GM12878 (cell line): Measurements from ENCODE around the gene ELFN2. TPM values are rescaled to one million over a fixed set of nuclear protein-coding genes. Genes with fewer than 3 reads are reported as not detected.

Source experiments
- ATAC-seq: fragments of 200-7000 bp; cut with Tn5 transposase; 3 replicates; pipeline ENCODE4 v1.9.1; 2020; ENCODE audit warnings: mild to moderate bottlenecking, moderate library complexity
- BruUV-seq: library from RNA; stranded (reverse); fragments of 400-500 nt; replicated peaks from 2 replicates; lab custom pipeline; 2021; lab: Mats Ljungman, UMichigan
- CTCF ChIA-PET: fragments of 300-600 bp; sonication (Branson Sonifier 250); formaldehyde crosslinking; extraction: SDS; loops from one replicate; lab custom pipeline; 2021; ENCODE audit warnings: inconsistent platforms; lab: Yijun Ruan, JAX
- POLR2A ChIA-PET: fragments of 350-600 bp; formaldehyde crosslinking; extraction: SDS; loops from one replicate; lab custom pipeline; 2021; ENCODE audit warnings: inconsistent platforms; lab: Charles Lee
- RAD21 ChIA-PET: fragments of 300-600 bp; sonication (Branson Sonifier 250); formaldehyde crosslinking; loops from one replicate; lab custom pipeline; 2023; ENCODE audit warnings: antibody characterized with exemption; ENCODE audit not compliant: unreplicated experiment; lab: Charles Lee
- SMC1A ChIA-PET: fragments of 300-600 bp; sonication (Branson Sonifier 250); formaldehyde crosslinking; loops from one replicate; lab custom pipeline; 2023; ENCODE audit not compliant: unreplicated experiment, uncharacterized antibody; lab: Charles Lee
- DNase-seq: peaks from one replicate; pipeline ENCODE4 v3.0.0-alpha.2; 2011; ENCODE audit warnings: low read depth, low spot score
- FAIRE-seq: peaks from 3 replicates; lab custom pipeline; 2011; peaks lifted over from hg19 to GRCh38; lab: Jason Lieb, UNC
- H2AFZ ChIP-seq: 2 replicates; pipeline ENCODE4 v1.6.0; 2011; ENCODE audit warnings: low read depth, low read length, control low read depth; ENCODE audit not compliant: control insufficient read depth
- H3K27ac ChIP-seq: 2 replicates; pipeline ENCODE4 v1.5.1; 2011; ENCODE audit warnings: control low read depth; ENCODE audit not compliant: control insufficient read depth, insufficient read depth
- H3K27me3 ChIP-seq, 2 experiments: replicated peaks in 1 of 2; 2 replicates each; pipeline versions ENCODE4 v1.6.0 to v1.6.1; 2011; ENCODE audit warnings: low read length in 1 of 2; ENCODE audit not compliant: control insufficient read depth in 2 of 2, insufficient read depth in 2 of 2
- H3K36me3 ChIP-seq, 2 experiments: 2 replicates each; pipeline ENCODE4 v1.5.1; 2011; ENCODE audit warnings: low read length in 1 of 2; ENCODE audit not compliant: control insufficient read depth in 2 of 2, insufficient read depth in 2 of 2
- H3K4me1 ChIP-seq: 2 replicates; pipeline ENCODE4 v1.6.1; 2011; ENCODE audit warnings: mild to moderate bottlenecking, low read length, moderate library complexity, mixed read lengths; ENCODE audit not compliant: control insufficient read depth, insufficient read depth
- H3K4me2 ChIP-seq: 2 replicates; pipeline ENCODE4 v1.6.0; 2011; ENCODE audit warnings: control low read depth; ENCODE audit not compliant: control insufficient read depth, insufficient read depth
- H3K4me3 ChIP-seq: fragments of 200-600 bp; sonication (generic); 2 replicates; pipeline ENCODE4 v1.5.1; 2016
- H3K79me2 ChIP-seq: 2 replicates; pipeline ENCODE4 v1.6.0; 2011; ENCODE audit warnings: low read length; ENCODE audit not compliant: control insufficient read depth, insufficient read depth
- H3K9ac ChIP-seq: 2 replicates; pipeline ENCODE4 v1.8.0; 2011; ENCODE audit warnings: low read length, control low read depth, mixed read lengths; ENCODE audit not compliant: control insufficient read depth, insufficient read depth
- H3K9me3 ChIP-seq: replicated peaks from 3 replicates; pipeline ENCODE4 v1.5.1; 2011; ENCODE audit warnings: mild to moderate bottlenecking, low read length; ENCODE audit not compliant: control insufficient read depth, insufficient read depth
- H4K20me1 ChIP-seq: 2 replicates; pipeline ENCODE4 v1.6.0; 2011; ENCODE audit not compliant: control insufficient read depth, insufficient read depth
- BCL11A ChIP-seq: IDR thresholded peaks from 2 replicates; pipeline ENCODE4 v1.6.1; 2011; ENCODE audit warnings: low read depth, low read length
- CBX3 ChIP-seq: fragments of 200-600 bp; sonication (generic); IDR thresholded peaks from 2 replicates; pipeline ENCODE4 v1.6.1; 2016; ENCODE audit warnings: low read depth, borderline replicate concordance
- CBX5 ChIP-seq: sonication (generic); IDR thresholded peaks from 2 replicates; pipeline ENCODE4 v1.6.1; 2016; ENCODE audit warnings: low read depth, moderate library complexity, mild to moderate bottlenecking, inconsistent platforms
- GATAD2B ChIP-seq: fragments of 450-650 bp; conservative IDR thresholded peaks from 2 replicates; pipeline ENCODE4 v1.6.1; 2017; ENCODE audit warnings: low read depth, mild to moderate bottlenecking, moderate library complexity
- KDM1A ChIP-seq: fragments of 200-600 bp; sonication (generic); IDR thresholded peaks from 2 replicates; pipeline ENCODE4 v1.6.1; 2016; ENCODE audit warnings: borderline replicate concordance
- NR2C1 ChIP-seq: fragments of 450-650 bp; IDR thresholded peaks from 2 replicates; pipeline ENCODE4 v1.6.1; 2017; ENCODE audit warnings: antibody characterized with exemption, mild to moderate bottlenecking, moderate library complexity
- PKNOX1 ChIP-seq: fragments of 450-650 bp; IDR thresholded peaks from 2 replicates; pipeline ENCODE4 v1.6.1; 2016; ENCODE audit warnings: mild to moderate bottlenecking
- RAD51 ChIP-seq: fragments of 450-650 bp; IDR thresholded peaks from 2 replicates; pipeline ENCODE4 v1.6.1; 2016; ENCODE audit warnings: moderate library complexity, mild to moderate bottlenecking, inconsistent platforms
- SIN3A ChIP-seq: IDR thresholded peaks from 2 replicates; pipeline ENCODE4 v1.6.1; 2012; ENCODE audit warnings: low read depth, low read length, improper control_type of control experiment
- SMAD5 ChIP-seq: IDR thresholded peaks from 2 replicates; pipeline ENCODE4 v1.6.1; 2016; ENCODE audit warnings: antibody characterized with exemption, low read depth
- SREBF1 ChIP-seq: IDR thresholded peaks from 2 replicates; pipeline ENCODE4 v1.6.1; 2012; ENCODE audit warnings: mild to moderate bottlenecking, low read length
- SREBF2 ChIP-seq: IDR thresholded peaks from 2 replicates; pipeline ENCODE4 v1.6.1; 2012; ENCODE audit warnings: mild to moderate bottlenecking, low read length
- ZNF217 ChIP-seq: fragments of 450-650 bp; IDR thresholded peaks from 2 replicates; pipeline ENCODE4 v1.6.1; 2017; ENCODE audit warnings: antibody characterized with exemption, mild to moderate bottlenecking
- WGBS: methylation state at CpG from one replicate; pipeline ENCODE4 v1.1.6; 2016; ENCODE audit warnings: low lambda C conversion rate; ENCODE audit not compliant: insufficient replicate concordance, insufficient coverage; ENCODE audit errors: missing lambda C conversion rate; 5-methylcytosine and 5-hydroxymethylcytosine counted together
- in situ Hi-C: fragments of 300-500 bp; cut with MboI; formaldehyde crosslinking; loops from 9 replicates; pipeline ENCODE4 v1.14.3; 2018; ENCODE audit warnings: mixed read lengths
- intact Hi-C: fragments of 100-400 bp; cut with micrococcal nuclease; formaldehyde crosslinking; loops from one replicate; pipeline ENCODE4 v1.14.2; 2022; ENCODE audit not compliant: unreplicated experiment
- polyA plus RNA-seq, 11 experiments: library from polyadenylated mRNA; depleted of rRNA in 4 of 11; unstranded in 6 of 11; stranded (reverse) in 5 of 11; fragments of >200 nt; fragmentation: Nextera tagmentation in 4 of 11; fragmentation: Illumina TruSeq in 1 of 11; extraction: Ambion mirVana in 4 of 11; extraction: Trizol in 1 of 11; gene quantifications; 1 replicate in 1 of 11; 2 replicates in 10 of 11; pipeline versions ENCODE4 v1.2.1 to v1.2.3, GENCODE V29; 2011 to 2016; ENCODE audit warnings: inconsistent platforms in 2 of 11, missing spikeins in 2 of 11, low read depth in 1 of 11
- total RNA-seq, 4 experiments: library from RNA; depleted of rRNA in 3 of 4; stranded (reverse); fragments of >200 nt in 3 of 4; fragmentation: Illumina TruSeq in 1 of 4; extraction: Trizol in 1 of 4; gene quantifications; 2 replicates each; pipeline versions ENCODE4 v1.2.1 to v1.2.3, GENCODE V29; 2013 to 2021
- TF ChIP-seq, protein P1 (sequence below): fragments of 450-650 bp; IDR thresholded peaks from 2 replicates; pipeline ENCODE4 v1.6.1; 2017; ENCODE audit warnings: mild to moderate bottlenecking, moderate library complexity
- TF ChIP-seq, protein P2 (sequence below): IDR thresholded peaks from 2 replicates; pipeline ENCODE4 v1.6.1; 2011; ENCODE audit warnings: low read depth, low read length, improper control_type of control experiment, borderline replicate concordance

Gene ELFN2
- total and polyA plus RNA-seq, 10 of the 15 experiments (the other 5 are each of a cell fraction or from before 2014, with no cell fraction given): 0.03 to 0.05 TPM; not detected in 8

- TF ChIP-seq, protein P1, sequence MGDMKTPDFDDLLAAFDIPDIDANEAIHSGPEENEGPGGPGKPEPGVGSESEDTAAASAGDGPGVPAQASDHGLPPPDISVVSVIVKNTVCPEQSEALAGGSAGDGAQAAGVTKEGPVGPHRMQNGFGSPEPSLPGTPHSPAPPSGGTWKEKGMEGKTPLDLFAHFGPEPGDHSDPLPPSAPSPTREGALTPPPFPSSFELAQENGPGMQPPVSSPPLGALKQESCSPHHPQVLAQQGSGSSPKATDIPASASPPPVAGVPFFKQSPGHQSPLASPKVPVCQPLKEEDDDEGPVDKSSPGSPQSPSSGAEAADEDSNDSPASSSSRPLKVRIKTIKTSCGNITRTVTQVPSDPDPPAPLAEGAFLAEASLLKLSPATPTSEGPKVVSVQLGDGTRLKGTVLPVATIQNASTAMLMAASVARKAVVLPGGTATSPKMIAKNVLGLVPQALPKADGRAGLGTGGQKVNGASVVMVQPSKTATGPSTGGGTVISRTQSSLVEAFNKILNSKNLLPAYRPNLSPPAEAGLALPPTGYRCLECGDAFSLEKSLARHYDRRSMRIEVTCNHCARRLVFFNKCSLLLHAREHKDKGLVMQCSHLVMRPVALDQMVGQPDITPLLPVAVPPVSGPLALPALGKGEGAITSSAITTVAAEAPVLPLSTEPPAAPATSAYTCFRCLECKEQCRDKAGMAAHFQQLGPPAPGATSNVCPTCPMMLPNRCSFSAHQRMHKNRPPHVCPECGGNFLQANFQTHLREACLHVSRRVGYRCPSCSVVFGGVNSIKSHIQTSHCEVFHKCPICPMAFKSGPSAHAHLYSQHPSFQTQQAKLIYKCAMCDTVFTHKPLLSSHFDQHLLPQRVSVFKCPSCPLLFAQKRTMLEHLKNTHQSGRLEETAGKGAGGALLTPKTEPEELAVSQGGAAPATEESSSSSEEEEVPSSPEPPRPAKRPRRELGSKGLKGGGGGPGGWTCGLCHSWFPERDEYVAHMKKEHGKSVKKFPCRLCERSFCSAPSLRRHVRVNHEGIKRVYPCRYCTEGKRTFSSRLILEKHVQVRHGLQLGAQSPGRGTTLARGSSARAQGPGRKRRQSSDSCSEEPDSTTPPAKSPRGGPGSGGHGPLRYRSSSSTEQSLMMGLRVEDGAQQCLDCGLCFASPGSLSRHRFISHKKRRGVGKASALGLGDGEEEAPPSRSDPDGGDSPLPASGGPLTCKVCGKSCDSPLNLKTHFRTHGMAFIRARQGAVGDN: no peak
- TF ChIP-seq, protein P2, sequence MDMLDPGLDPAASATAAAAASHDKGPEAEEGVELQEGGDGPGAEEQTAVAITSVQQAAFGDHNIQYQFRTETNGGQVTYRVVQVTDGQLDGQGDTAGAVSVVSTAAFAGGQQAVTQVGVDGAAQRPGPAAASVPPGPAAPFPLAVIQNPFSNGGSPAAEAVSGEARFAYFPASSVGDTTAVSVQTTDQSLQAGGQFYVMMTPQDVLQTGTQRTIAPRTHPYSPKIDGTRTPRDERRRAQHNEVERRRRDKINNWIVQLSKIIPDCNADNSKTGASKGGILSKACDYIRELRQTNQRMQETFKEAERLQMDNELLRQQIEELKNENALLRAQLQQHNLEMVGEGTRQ: no peak
- no peak for TF ChIP-seq CBX3
These were observed 30.1 kb downstream of the ELFN2 start (continued) for GRCh38 chr22:37397226-37397625.

DNA sequence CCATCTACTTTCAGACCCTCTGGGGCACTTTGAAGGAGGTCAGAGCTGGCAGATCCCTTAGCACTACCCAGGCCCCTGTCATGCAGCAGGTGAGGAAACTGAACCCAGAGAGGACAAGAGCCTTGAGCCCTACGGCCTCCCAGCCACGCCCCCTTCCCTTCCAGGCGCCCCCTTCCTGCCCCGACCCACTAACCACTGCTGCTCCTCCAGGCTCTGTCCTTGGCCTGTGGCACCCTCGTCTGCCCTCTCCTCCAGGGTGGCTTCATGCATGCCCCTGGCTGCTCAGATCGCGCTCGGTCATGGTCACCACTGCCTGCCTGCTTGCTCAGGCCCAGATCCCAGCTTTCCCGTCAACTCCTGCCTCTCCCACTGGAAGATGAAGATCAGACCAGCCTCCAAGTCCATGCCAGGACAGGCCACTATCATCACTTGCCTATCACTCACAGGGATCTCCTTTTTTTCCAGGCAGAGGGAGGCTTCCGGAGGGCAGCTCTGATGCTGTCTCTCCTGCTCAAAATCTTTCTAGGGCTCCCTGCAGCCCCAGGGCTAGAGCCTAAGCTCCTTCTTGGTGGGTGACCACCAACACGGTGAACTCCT, 30.7 kb downstream of the ELFN2 start:
- RAD21 ChIA-PET: no interaction called here
- intact Hi-C loops: no loop called here
- BruUV-seq: no TSS peak
- Histone ChIP-seq H3K27me3 (no peaks in the 10 kb centered on the region; a peak in 2 of 4 replicates), H3K9ac (no peak overlapping the region), H3K27ac (no peak overlapping the region), H3K36me3 (no peaks in the 10 kb centered on the region), H3K79me2 (no peaks in the 10 kb centered on the region), H2AFZ (no peak overlapping the region), H3K4me2 (no peak overlapping the region), H3K4me3 (no peak overlapping the region), H4K20me1 (no peaks in the 10 kb centered on the region), H3K4me1 (no peaks in the 10 kb centered on the region), H3K9me3 (no peaks in the 10 kb centered on the region)
- in situ Hi-C loops: no loop called here
- ATAC-seq (no peak), FAIRE-seq (no peak), DNase-seq (no peak)
- SMC1A ChIA-PET: no interaction called here
- CTCF ChIA-PET: interaction anchor here (2.2 kb wide), 1 partner anchor 61 kb away, joined by 6 read pairs; no protein-coding TSS in a partner anchor
- 35% methylated on average over 11 of the region's 11 CpGs for WGBS
- POLR2A ChIA-PET: no interaction called here
- TF ChIP-seq ZNF217: no peak
- TF ChIP-seq RAD51: no peak
- TF ChIP-seq SREBF1: no peak
- no peak for TF ChIP-seq CBX5
- no peak for TF ChIP-seq SREBF2
- TF ChIP-seq SIN3A: no peak
- TF ChIP-seq KDM1A: no peak
- no peak for TF ChIP-seq BCL11A
- no peak for TF ChIP-seq GATAD2B
- TF ChIP-seq PKNOX1: no peak
- no peak for TF ChIP-seq NR2C1
- TF ChIP-seq SMAD5: no peak
- TF ChIP-seq, all 136 proteins: peak for 0
